ENCODE measurements around the gene SPATA2L.
"Not testable (repeated sequence)": the region's sequence is repeated elsewhere in the genome, so short reads cannot be mapped to it uniquely, and the experiment has no call there.

Gene SPATA2L

DNA sequence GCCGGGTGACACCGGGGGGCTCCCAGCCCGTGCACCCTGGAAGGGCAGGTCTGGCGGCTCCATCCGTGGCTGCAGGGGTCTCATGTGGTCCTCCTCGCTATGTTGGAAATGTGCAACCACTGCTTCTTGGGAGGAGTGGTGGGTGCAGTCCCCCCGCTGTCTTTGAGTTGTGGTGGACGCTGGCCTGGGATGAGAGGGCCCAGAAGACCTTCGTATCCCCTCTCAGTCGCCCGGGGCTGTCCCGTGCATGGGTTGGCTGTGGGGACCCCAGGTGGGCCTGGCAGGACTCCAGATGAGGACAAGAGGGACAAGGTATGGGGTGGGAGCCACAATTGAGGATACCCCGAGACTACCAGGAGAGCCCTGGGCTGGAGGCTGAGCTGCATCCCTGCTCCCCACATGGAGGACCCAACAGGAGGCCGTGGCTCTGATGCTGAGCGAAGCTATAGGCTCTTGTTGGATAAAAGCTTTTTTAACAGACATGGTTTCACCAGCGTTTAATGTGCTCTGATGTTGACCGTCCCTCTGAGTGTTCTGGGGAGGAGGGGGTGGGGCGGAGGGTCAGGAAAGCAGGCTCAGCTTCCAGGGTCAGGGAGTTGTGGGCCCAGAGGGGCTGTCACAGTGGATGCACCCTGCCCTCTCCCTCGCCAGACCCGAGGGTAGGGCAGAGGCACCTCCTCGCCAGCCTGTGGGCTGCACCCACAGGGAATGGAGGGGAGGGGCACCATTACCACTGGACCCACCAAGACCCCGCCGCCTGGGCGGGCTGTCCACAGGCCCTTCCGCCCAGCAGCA lies 5.4 kb downstream of the SPATA2L start:
- Histone ChIP-seq H2AFZ (ENCODE audit: low read depth, low read length) (no peak overlapping the region), H3K36me3 (ENCODE audit: insufficient read depth, low read length) (peaks cover 48% of the 10 kb centered on the region), H3K9me3 (ENCODE audit: low read length) (no peaks in the 10 kb centered on the region), H3K4me3 (ENCODE audit: low read length) (no peak overlapping the region), H3K27me3 (ENCODE audit: insufficient read depth, low read length) (no peaks in the 10 kb centered on the region), H3K4me1 (ENCODE audit: insufficient read depth, low read length) (peaks cover 12% of the 10 kb centered on the region)

DNA sequence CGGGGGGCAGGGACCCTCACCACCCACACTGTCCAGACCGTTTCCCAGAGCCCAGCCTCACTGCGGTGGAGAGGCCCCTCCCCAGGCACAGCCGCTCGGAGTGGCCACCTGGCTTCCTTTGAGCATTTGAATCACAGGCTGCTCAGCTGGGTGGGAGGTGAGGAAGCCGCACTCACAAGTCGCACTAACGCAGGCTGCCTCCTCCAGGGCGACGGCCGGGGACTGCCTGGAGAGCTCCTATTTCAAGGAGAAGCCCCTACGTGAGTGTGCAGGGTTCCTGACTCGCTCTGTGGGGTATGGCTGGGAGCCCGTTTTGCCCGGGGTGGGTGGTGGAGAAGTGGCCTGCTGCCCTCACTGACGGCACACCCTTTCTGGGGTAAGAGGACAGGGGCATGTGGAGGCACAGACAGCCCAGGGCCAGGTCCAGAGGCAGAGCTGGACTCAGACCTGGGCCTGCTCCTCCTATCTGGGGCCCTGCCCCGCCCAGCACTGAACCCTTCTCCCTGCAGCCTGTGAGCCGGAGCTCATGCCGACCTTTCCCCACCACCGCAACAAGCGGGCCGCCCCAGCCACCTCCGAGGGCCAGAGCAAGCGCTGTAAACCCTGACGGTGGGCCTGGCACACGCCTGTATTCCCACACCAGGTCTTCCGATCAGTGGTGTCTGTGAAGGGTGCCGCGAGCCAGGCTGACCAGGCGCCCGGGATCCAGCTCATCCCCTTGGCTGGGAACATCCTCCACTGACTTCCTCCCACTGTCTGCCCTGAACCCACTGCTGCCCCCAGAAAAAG lies 6.2 kb downstream of the SPATA2L start:
- Histone ChIP-seq H3K36me3 (ENCODE audit: insufficient read depth, low read length) (peaks cover 53% of the 10 kb centered on the region), H3K4me3 (ENCODE audit: low read length) (no peak overlapping the region), H3K27me3 (ENCODE audit: insufficient read depth, low read length) (no peaks in the 10 kb centered on the region), H3K4me1 (ENCODE audit: insufficient read depth, low read length) (peaks cover 6% of the 10 kb centered on the region), H2AFZ (ENCODE audit: low read depth, low read length) (no peak overlapping the region), H3K9me3 (ENCODE audit: low read length) (no peaks in the 10 kb centered on the region)

GRCh38 chr16:89694784-89695085 lies 6.8 kb downstream of the SPATA2L start:
- H3K4me3 ChIP-seq (ENCODE audit: low read length), result not testable (repeated sequence)
- H3K36me3 ChIP-seq (ENCODE audit: insufficient read depth, low read length), result peaks cover 58% of the 10 kb centered on the region

DNA sequence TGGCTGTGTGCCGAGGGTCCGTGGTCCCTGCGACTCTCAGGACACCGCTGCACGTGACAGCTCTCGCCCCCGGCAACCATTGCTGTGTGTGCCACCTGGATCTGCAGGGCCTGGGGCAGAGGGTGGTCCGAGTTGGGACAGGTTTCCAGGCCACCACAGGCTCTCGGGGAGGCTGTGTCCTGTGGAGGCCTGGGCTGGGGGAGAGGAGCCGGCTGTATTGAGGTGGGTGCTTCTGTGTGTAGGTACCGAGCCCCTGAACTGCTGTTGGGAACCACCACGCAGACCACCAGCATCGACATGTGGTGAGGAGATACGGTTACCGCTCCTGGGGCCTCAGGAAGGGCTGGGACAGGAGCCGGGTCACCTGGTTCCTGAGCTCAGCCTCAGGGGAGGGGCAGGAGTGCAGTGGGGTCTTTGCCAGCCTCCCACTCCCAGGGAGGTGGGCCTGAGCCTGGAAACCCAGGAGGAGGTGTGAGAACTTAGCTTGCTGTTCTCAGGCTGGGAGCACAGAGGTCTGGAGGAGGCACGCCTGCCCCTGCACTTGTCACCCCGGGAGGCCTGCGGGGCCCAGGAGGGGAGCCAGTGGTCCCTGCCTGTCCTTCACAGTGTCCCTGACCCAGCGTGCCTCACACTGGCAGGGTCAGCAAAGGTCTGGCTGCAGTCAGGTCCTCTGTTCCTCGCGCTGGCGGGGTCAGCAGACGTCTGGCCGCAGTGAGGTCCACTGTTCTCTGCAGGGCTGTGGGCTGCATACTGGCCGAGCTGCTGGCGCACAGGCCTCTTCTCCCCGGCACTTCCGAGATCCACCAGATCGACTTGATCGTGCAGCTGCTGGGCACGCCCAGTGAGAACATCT lies 7.3 kb downstream of the SPATA2L start:
- no peaks in the 10 kb centered on the region for H3K9me3 ChIP-seq (ENCODE audit: low read length)
- no peaks in the 10 kb centered on the region for H3K27me3 ChIP-seq (ENCODE audit: insufficient read depth, low read length)
- peaks cover 61% of the 10 kb centered on the region for H3K36me3 ChIP-seq (ENCODE audit: insufficient read depth, low read length)

More at GRCh38 chr16:89694784-89695085, 6.8 kb downstream of the SPATA2L start:
- not testable (repeated sequence) for H3K4me1 ChIP-seq (ENCODE audit: insufficient read depth, low read length); H3K9me3 ChIP-seq (ENCODE audit: low read length); H2AFZ ChIP-seq (ENCODE audit: low read depth, low read length); H3K27me3 ChIP-seq (ENCODE audit: insufficient read depth, low read length)

GRCh38 chr16:89693289-89693731 lies 8.2 kb downstream of the SPATA2L start:
- Histone ChIP-seq H3K9me3 (ENCODE audit: low read length) (no peaks in the 10 kb centered on the region), H2AFZ (ENCODE audit: low read depth, low read length) (no peak overlapping the region), H3K4me1 (ENCODE audit: insufficient read depth, low read length) (no peaks in the 10 kb centered on the region), H3K36me3 (ENCODE audit: insufficient read depth, low read length) (peaks cover 65% of the 10 kb centered on the region), H3K4me3 (ENCODE audit: low read length) (no peak overlapping the region), H3K27me3 (ENCODE audit: insufficient read depth, low read length) (no peaks in the 10 kb centered on the region)

More for the DNA sequence above, 7.3 kb downstream of the SPATA2L start:
- Histone ChIP-seq H2AFZ (ENCODE audit: low read depth, low read length) (no peak overlapping the region), H3K4me1 (ENCODE audit: insufficient read depth, low read length) (no peaks in the 10 kb centered on the region), H3K4me3 (ENCODE audit: low read length) (no peak overlapping the region)

GRCh38 chr16:89691986-89692569 lies 9.4 kb downstream of the SPATA2L start:
- Histone ChIP-seq H3K9me3 (ENCODE audit: low read length) (no peaks in the 10 kb centered on the region), H2AFZ (ENCODE audit: low read depth, low read length) (no peak overlapping the region), H3K4me1 (ENCODE audit: insufficient read depth, low read length) (peaks cover 8% of the 10 kb centered on the region), H3K27me3 (ENCODE audit: insufficient read depth, low read length) (no peaks in the 10 kb centered on the region), H3K4me3 (ENCODE audit: low read length) (no peak overlapping the region), H3K36me3 (ENCODE audit: insufficient read depth, low read length) (peaks cover 62% of the 10 kb centered on the region)

DNA sequence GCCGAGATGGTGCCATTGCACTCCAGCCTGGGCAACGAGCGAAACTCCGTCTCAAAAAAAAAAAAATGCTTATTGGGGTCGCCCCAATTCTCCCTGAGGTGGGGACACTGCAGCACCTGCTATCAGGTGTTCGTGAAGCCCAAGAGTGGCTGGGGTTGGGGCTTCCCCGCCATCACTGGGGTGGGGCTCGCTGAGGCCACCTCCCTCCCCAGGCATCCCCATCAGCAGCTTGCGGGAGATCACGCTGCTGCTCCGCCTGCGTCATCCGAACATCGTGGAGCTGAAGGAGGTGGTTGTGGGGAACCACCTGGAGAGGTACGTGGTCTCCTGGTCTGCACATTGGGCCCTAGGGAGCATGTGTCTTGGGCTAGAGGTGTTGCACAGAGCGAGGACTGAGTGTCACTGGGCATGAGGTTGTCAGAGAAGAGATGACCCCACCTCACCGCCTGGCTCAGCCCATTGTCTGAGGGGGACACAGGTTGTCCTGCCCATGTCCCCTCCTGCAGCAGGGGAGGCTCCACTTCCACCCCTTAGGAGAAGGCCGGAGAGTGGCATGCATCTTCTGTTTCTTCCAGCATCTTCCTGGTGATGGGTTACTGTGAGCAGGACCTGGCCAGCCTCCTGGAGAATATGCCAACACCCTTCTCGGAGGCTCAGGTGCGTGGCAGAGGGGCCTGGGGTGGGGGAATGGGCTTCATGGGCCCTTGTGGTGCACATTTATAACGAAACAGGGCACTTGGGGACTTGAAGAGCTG lies 10.1 kb downstream of the SPATA2L start:
- no peaks in the 10 kb centered on the region for H3K9me3 ChIP-seq (ENCODE audit: low read length)
- no peak overlapping the region for H2AFZ ChIP-seq (ENCODE audit: low read depth, low read length)
- H3K27me3 ChIP-seq (ENCODE audit: insufficient read depth, low read length), result no peaks in the 10 kb centered on the region
- peaks cover 9% of the 10 kb centered on the region for H3K4me1 ChIP-seq (ENCODE audit: insufficient read depth, low read length)
- no peak overlapping the region for H3K4me3 ChIP-seq (ENCODE audit: low read length)
- peaks cover 60% of the 10 kb centered on the region for H3K36me3 ChIP-seq (ENCODE audit: insufficient read depth, low read length)

GRCh38 chr16:89690392-89690901 lies 11.1 kb downstream of the SPATA2L start:
- Histone ChIP-seq H3K4me3 (ENCODE audit: low read length) (no peak overlapping the region), H2AFZ (ENCODE audit: low read depth, low read length) (no peak overlapping the region), H3K36me3 (ENCODE audit: insufficient read depth, low read length) (peaks cover 57% of the 10 kb centered on the region), H3K9me3 (ENCODE audit: low read length) (no peaks in the 10 kb centered on the region), H3K4me1 (ENCODE audit: insufficient read depth, low read length) (peaks cover 9% of the 10 kb centered on the region), H3K27me3 (ENCODE audit: insufficient read depth, low read length) (no peaks in the 10 kb centered on the region)

DNA sequence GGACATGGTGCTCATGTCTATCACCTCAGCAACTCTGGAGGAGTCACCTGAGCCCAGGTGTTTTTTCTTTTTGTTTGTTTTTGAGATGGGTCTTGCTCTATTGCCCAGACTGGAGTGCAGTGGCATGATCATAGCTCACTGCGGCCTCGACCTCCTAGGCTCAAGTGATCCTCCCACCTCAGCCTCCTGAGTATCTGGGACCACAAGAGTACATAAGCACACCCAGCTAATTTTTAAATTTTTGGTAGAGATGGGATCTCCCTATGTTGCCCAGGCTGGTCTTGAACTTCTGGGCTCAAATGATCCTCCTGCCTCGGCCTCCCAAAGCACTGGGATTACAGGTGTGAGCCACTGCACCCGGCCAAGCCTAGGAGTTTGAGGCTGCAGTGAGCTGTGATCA lies 11.9 kb downstream of the SPATA2L start:
- not testable (repeated sequence) for H3K4me1 ChIP-seq (ENCODE audit: insufficient read depth, low read length); H2AFZ ChIP-seq (ENCODE audit: low read depth, low read length); H3K27me3 ChIP-seq (ENCODE audit: insufficient read depth, low read length); H3K4me3 ChIP-seq (ENCODE audit: low read length); H3K9me3 ChIP-seq (ENCODE audit: low read length)
- peaks cover 50% of the 10 kb centered on the region for H3K36me3 ChIP-seq (ENCODE audit: insufficient read depth, low read length)

- Histone ChIP-seq H3K36me3 (ENCODE audit: insufficient read depth, low read length) (peaks cover 46% of the 10 kb centered on the region), H3K9me3 (ENCODE audit: low read length) (no peaks in the 10 kb centered on the region), H2AFZ (ENCODE audit: low read depth, low read length) (no peak overlapping the region), H3K4me1 (ENCODE audit: insufficient read depth, low read length) (peaks cover 9% of the 10 kb centered on the region), H3K4me3 (ENCODE audit: low read length) (no peak overlapping the region), H3K27me3 (ENCODE audit: insufficient read depth, low read length) (no peaks in the 10 kb centered on the region)
These were observed 12.4 kb downstream of the SPATA2L start for GRCh38 chr16:89689142-89689541.

GRCh38 chr16:89688395-89688794 lies 13.1 kb downstream of the SPATA2L start:
- Histone ChIP-seq H2AFZ (ENCODE audit: low read depth, low read length) (no peak overlapping the region), H3K4me1 (ENCODE audit: insufficient read depth, low read length) (peaks cover 9% of the 10 kb centered on the region), H3K9me3 (ENCODE audit: low read length) (no peaks in the 10 kb centered on the region), H3K27me3 (ENCODE audit: insufficient read depth, low read length) (no peaks in the 10 kb centered on the region), H3K4me3 (ENCODE audit: low read length) (no peak overlapping the region), H3K36me3 (ENCODE audit: insufficient read depth, low read length) (peaks cover 42% of the 10 kb centered on the region)

Measured in neuron (in vitro differentiated cells).